B cell (primary cell): ENCODE data around the gene ETV6.

ENCODE experiments used
- EZH2 ChIP-seq: IDR thresholded peaks from 2 replicates; pipeline ENCODE4 v1.6.1; 2012; ENCODE audit warnings: borderline replicate concordance, low read depth, mild to moderate bottlenecking, moderate library complexity, low read length; ENCODE audit not compliant: insufficient read depth, poor library complexity, severe bottlenecking
- TF ChIP-seq, protein P1 (sequence below): fragments of 200-600 bp; IDR thresholded peaks from one replicate; pipeline ENCODE4 v1.8.0; 2022; ENCODE audit warnings: antibody characterized with exemption, mild to moderate bottlenecking

DNA sequence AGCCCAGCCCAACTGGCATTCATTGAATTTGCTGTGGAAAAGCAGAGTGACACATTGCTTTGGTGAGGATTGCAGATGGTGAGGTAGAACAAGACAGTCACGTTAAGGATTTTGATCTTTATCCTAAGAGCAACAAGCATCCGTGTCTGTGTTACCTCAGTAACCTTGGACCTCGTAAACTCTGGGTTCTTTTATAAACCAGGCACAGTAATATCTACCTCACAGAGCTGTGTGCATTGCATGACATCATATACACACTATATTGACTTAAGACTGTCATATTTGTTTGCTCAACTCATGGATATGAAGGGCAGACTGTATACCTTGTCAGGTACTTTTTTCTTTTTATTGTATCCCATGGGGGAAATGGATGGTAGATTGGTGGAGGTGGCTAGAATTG, 156.2 kb downstream of the ETV6 start:
- TF ChIP-seq EZH2 = no peak
- TF ChIP-seq, protein P1, sequence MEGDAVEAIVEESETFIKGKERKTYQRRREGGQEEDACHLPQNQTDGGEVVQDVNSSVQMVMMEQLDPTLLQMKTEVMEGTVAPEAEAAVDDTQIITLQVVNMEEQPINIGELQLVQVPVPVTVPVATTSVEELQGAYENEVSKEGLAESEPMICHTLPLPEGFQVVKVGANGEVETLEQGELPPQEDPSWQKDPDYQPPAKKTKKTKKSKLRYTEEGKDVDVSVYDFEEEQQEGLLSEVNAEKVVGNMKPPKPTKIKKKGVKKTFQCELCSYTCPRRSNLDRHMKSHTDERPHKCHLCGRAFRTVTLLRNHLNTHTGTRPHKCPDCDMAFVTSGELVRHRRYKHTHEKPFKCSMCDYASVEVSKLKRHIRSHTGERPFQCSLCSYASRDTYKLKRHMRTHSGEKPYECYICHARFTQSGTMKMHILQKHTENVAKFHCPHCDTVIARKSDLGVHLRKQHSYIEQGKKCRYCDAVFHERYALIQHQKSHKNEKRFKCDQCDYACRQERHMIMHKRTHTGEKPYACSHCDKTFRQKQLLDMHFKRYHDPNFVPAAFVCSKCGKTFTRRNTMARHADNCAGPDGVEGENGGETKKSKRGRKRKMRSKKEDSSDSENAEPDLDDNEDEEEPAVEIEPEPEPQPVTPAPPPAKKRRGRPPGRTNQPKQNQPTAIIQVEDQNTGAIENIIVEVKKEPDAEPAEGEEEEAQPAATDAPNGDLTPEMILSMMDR = no peak
